GM12878 (cell line): Measurements from ENCODE around the gene UBXN11. TPM values are rescaled to one million over a fixed set of nuclear protein-coding genes. Genes with fewer than 3 reads are reported as not detected.

Source experiments
- ASH2L ChIP-seq: fragments of 300-600, 200-600 bp; sonication (generic); IDR thresholded peaks from 2 replicates; pipeline ENCODE4 v1.6.1; 2017; ENCODE audit warnings: low read depth, mild to moderate bottlenecking, borderline replicate concordance
- BCL3 ChIP-seq: IDR thresholded peaks from 2 replicates; pipeline ENCODE4 v1.6.1; 2011; ENCODE audit warnings: borderline replicate concordance, low read depth, mild to moderate bottlenecking, moderate library complexity, low read length; ENCODE audit not compliant: insufficient read depth, poor library complexity, severe bottlenecking
- DPF2 ChIP-seq: fragments of 450-650 bp; IDR thresholded peaks from 2 replicates; pipeline ENCODE4 v1.6.1; 2017; ENCODE audit warnings: mild to moderate bottlenecking
- EGR1 ChIP-seq, 2 experiments: IDR thresholded peaks; 1 replicate in 1 of 2; 2 replicates in 1 of 2; pipeline ENCODE4 v1.6.1; 2011 to 2012; ENCODE audit warnings: low read depth in 2 of 2, low read length in 2 of 2, borderline replicate concordance in 1 of 2, mild to moderate bottlenecking in 1 of 2, moderate library complexity in 1 of 2
- ELK1 ChIP-seq: IDR thresholded peaks from 2 replicates; pipeline ENCODE4 v1.6.1; 2012; ENCODE audit warnings: low read depth, low read length, improper control_type of control experiment
- ETV6 ChIP-seq, 2 experiments: fragments of 450-650 bp in 1 of 2; IDR thresholded peaks in 1 of 2; conservative IDR thresholded peaks in 1 of 2; 2 replicates each; pipeline ENCODE4 v1.6.1; 2014; ENCODE audit warnings: antibody characterized with exemption in 1 of 2, borderline replicate concordance in 1 of 2, low read depth in 1 of 2, mild to moderate bottlenecking in 1 of 2, moderate library complexity in 1 of 2
- KLF5 ChIP-seq: fragments of 450-650 bp; IDR thresholded peaks from 2 replicates; pipeline ENCODE4 v1.6.1; 2014; ENCODE audit warnings: mild to moderate bottlenecking; ENCODE audit not compliant: partially characterized antibody
- MYB ChIP-seq: fragments of 150-350 bp; IDR thresholded peaks from 2 replicates; pipeline ENCODE4 v1.6.1; 2014; ENCODE audit warnings: mild to moderate bottlenecking, low read depth, low read length, borderline replicate concordance
- NR2C1 ChIP-seq: fragments of 450-650 bp; IDR thresholded peaks from 2 replicates; pipeline ENCODE4 v1.6.1; 2017; ENCODE audit warnings: antibody characterized with exemption, mild to moderate bottlenecking, moderate library complexity
- NR2F1 ChIP-seq: fragments of 450-650 bp; conservative IDR thresholded peaks from 2 replicates; pipeline ENCODE4 v1.6.1; 2017; ENCODE audit warnings: mild to moderate bottlenecking
- NRF1 ChIP-seq: conservative IDR thresholded peaks from 2 replicates; pipeline ENCODE4 v1.6.1; 2011; ENCODE audit warnings: mild to moderate bottlenecking, low read depth, low read length, improper control_type of control experiment
- PAX5 ChIP-seq: IDR thresholded peaks from 2 replicates; pipeline ENCODE4 v1.6.1; 2011; ENCODE audit warnings: low read depth, low read length, borderline replicate concordance
- PKNOX1 ChIP-seq: fragments of 450-650 bp; IDR thresholded peaks from 2 replicates; pipeline ENCODE4 v1.6.1; 2016; ENCODE audit warnings: mild to moderate bottlenecking
- POLR2AphosphoS5 ChIP-seq: IDR thresholded peaks from 2 replicates; pipeline ENCODE4 v1.6.1; 2011; ENCODE audit warnings: mild to moderate bottlenecking, low read length, inconsistent platforms
- RBBP5 ChIP-seq: fragments of 200-600 bp; sonication (generic); conservative IDR thresholded peaks from 2 replicates; pipeline ENCODE4 v1.6.1; 2016
- RELB ChIP-seq: fragments of 450-650 bp; IDR thresholded peaks from 2 replicates; pipeline ENCODE4 v1.6.1; 2017; ENCODE audit warnings: low read depth, mild to moderate bottlenecking, moderate library complexity
- SMARCA5 ChIP-seq: fragments of 450-650 bp; IDR thresholded peaks from 2 replicates; pipeline ENCODE4 v1.6.1; 2017; ENCODE audit warnings: mild to moderate bottlenecking
- TAF1 ChIP-seq: IDR thresholded peaks from 2 replicates; pipeline ENCODE4 v1.6.1; 2011; ENCODE audit warnings: mild to moderate bottlenecking, low read depth, low read length, borderline replicate concordance
- TCF7 ChIP-seq: IDR thresholded peaks from 2 replicates; pipeline ENCODE4 v1.6.1; 2014; ENCODE audit warnings: antibody characterized with exemption, borderline replicate concordance
- USF2 ChIP-seq: IDR thresholded peaks from 2 replicates; pipeline ENCODE4 v1.6.1; 2011; ENCODE audit warnings: low read depth, low read length, improper control_type of control experiment, borderline replicate concordance
- polyA plus RNA-seq, 11 experiments: library from polyadenylated mRNA; depleted of rRNA in 4 of 11; unstranded in 6 of 11; stranded (reverse) in 5 of 11; fragments of >200 nt; fragmentation: Nextera tagmentation in 4 of 11; fragmentation: Illumina TruSeq in 1 of 11; extraction: Ambion mirVana in 4 of 11; extraction: Trizol in 1 of 11; gene quantifications; 1 replicate in 1 of 11; 2 replicates in 10 of 11; pipeline versions ENCODE4 v1.2.1 to v1.2.3, GENCODE V29; 2011 to 2016; ENCODE audit warnings: inconsistent platforms in 2 of 11, missing spikeins in 2 of 11, low read depth in 1 of 11
- total RNA-seq, 4 experiments: library from RNA; depleted of rRNA in 3 of 4; stranded (reverse); fragments of >200 nt in 3 of 4; fragmentation: Illumina TruSeq in 1 of 4; extraction: Trizol in 1 of 4; gene quantifications; 2 replicates each; pipeline versions ENCODE4 v1.2.1 to v1.2.3, GENCODE V29; 2013 to 2021
- TF ChIP-seq, protein P1 (sequence below): IDR thresholded peaks from 2 replicates; pipeline ENCODE4 v1.6.1; 2012; ENCODE audit warnings: low read depth, low read length, improper control_type of control experiment

Gene UBXN11
- total and polyA plus RNA-seq, 10 of the 15 experiments (the other 5 are each of a cell fraction or from before 2014, with no cell fraction given), result 0.32 to 34.4 (median 9.6) TPM

DNA sequence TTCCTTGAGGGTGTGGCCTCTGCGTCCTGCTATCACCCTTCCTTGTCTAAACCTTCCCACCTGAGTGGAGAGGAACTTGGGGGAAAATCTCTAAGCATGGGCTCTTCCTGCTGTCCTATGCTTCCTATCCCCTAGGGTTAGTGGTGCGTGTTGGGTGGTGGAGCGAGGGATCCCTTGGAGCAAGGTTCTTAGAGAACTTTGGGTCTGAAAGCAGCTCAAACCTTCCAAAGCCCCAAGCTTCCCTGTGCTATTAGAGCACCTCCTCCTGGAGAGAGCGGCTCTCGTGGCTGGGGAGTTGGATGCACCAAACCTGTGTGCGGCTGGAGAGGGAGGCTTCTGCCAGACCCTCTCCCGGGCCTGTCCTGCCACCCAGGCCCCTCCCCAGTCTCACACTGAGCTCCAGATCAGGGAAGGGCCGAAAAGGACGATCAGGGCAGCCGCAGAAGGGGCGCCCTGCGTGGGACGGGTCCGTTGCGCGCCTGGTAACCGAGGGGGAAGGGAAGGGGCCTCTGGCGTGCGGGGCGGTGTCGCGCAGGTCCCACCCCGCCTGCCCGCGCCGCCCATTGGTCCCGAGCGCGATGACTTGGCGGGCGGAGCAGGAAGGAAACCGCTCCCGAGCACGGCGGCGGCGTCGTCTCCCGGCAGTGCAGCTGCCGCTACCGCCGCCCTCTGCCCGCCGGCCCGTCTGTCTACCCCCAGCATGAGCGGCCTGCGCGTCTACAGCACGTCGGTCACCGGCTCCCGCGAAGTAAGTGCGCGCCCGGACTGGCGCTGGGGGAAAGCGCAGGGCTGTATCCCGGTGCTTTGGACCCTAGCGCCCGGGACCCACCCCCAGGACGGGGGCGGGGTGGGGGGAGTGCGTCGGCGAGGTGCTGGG, 26.7 kb downstream of the UBXN11 start, which contains the start of gene SH3BGRL3 (continued):
- TF ChIP-seq USF2 (no peak), EGR1 (IDR thresholded peaks at IDR 0.05; ENCODE audit: borderline replicate concordance in 1 of 2, low read depth in 2 of 2, low read length in 2 of 2) (peak in 1 of 2 experiments; percentile 61; a peak in 1 of 3 replicates), RELB (no peak), POLR2AphosphoS5 (peak; percentile 64; the same call in 1 of the 2 replicates), NR2F1 (peak; percentile 60), ETV6 (conservative IDR thresholded peaks at IDR 0.05 in 1 of 2, IDR thresholded peaks at IDR 0.05 in 1 of 2; ENCODE audit: borderline replicate concordance in 1 of 2, low read depth in 1 of 2) (no peak; a peak in 1 of 4 replicates), ASH2L (no peak), RBBP5 (no peak), PKNOX1 (0 out of 2 replicates have a peak, but pooled peaks have one; percentile 45), MYB (peak; percentile 17; the same call in 1 of the 2 replicates), BCL3 (peak; percentile 76), SMARCA5 (no peak), NR2C1 (no peak), ELK1 (no peak), PAX5 (peak; percentile 25; the same call in 1 of the 2 replicates), TAF1 (peak; percentile 31; the same call in 1 of the 2 replicates), NRF1 (0 out of 2 replicates have a peak, but pooled peaks have one; percentile 20), DPF2 (no peak; the same call in 1 of the 2 replicates), TCF7 (no peak), KLF5 (no peak)
- TF ChIP-seq, protein P1, sequence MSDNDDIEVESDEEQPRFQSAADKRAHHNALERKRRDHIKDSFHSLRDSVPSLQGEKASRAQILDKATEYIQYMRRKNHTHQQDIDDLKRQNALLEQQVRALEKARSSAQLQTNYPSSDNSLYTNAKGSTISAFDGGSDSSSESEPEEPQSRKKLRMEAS, result peak; percentile 50; the same call in 1 of the 2 replicates
